ENCODE measurements around the gene SEH1L.

The SEH1L gene

GRCh38 chr18:12947285-12948049 lies at the start of gene SEH1L (continued):
- TF ChIP-seq ZBTB10 (tag by site-specific recombination; IDR thresholded peaks at IDR 0.05) (0 out of 2 replicates have a peak, but pooled peaks have one; percentile 24), ZNF433 (tag by site-specific recombination; IDR thresholded peaks at IDR 0.05; ENCODE audit: low read depth) (no peak), ZNF221 (tag by site-specific recombination; IDR thresholded peaks at IDR 0.05; ENCODE audit: borderline replicate concordance) (no peak), ZNF146 (tag by site-specific recombination; IDR thresholded peaks at IDR 0.05) (no peak), ZNF830 (tag by site-specific recombination; IDR thresholded peaks at IDR 0.05; ENCODE audit: low read depth) (no peak), INSM2 (tag by site-specific recombination; IDR thresholded peaks at IDR 0.05) (no peak), ZNF76 (tag by site-specific recombination; IDR thresholded peaks at IDR 0.05; ENCODE audit: borderline replicate concordance, low read depth) (peak; percentile 54; the same call in 1 of the 2 replicates), ZNF214 (tag by site-specific recombination; IDR thresholded peaks at IDR 0.05; ENCODE audit: borderline replicate concordance) (no peak), ZNF37A (tag by site-specific recombination; IDR thresholded peaks at IDR 0.05) (no peak), AEBP2 (tag by site-specific recombination; IDR thresholded peaks at IDR 0.05; ENCODE audit: borderline replicate concordance) (no peak), ZNF138 (tag by site-specific recombination; IDR thresholded peaks at IDR 0.05; ENCODE audit: borderline replicate concordance) (no peak), ZNF518A (tag by site-specific recombination; conservative IDR thresholded peaks at IDR 0.05; ENCODE audit: low read depth) (no peak), ZBTB20 (tag by site-specific recombination; IDR thresholded peaks at IDR 0.05) (peak; percentile 59; the same call in 1 of the 2 replicates)
- TF ChIP-seq, protein P1, sequence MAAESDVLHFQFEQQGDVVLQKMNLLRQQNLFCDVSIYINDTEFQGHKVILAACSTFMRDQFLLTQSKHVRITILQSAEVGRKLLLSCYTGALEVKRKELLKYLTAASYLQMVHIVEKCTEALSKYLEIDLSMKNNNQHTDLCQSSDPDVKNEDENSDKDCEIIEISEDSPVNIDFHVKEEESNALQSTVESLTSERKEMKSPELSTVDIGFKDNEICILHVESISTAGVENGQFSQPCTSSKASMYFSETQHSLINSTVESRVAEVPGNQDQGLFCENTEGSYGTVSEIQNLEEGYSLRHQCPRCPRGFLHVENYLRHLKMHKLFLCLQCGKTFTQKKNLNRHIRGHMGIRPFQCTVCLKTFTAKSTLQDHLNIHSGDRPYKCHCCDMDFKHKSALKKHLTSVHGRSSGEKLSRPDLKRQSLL (tag by site-specific recombination; IDR thresholded peaks at IDR 0.05) = no peak
- TF ChIP-seq, protein P2, sequence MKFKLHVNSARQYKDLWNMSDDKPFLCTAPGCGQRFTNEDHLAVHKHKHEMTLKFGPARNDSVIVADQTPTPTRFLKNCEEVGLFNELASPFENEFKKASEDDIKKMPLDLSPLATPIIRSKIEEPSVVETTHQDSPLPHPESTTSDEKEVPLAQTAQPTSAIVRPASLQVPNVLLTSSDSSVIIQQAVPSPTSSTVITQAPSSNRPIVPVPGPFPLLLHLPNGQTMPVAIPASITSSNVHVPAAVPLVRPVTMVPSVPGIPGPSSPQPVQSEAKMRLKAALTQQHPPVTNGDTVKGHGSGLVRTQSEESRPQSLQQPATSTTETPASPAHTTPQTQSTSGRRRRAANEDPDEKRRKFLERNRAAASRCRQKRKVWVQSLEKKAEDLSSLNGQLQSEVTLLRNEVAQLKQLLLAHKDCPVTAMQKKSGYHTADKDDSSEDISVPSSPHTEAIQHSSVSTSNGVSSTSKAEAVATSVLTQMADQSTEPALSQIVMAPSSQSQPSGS (tag by site-specific recombination; IDR thresholded peaks at IDR 0.05; ENCODE audit: low read depth) = no peak
- TF ChIP-seq, protein P3, sequence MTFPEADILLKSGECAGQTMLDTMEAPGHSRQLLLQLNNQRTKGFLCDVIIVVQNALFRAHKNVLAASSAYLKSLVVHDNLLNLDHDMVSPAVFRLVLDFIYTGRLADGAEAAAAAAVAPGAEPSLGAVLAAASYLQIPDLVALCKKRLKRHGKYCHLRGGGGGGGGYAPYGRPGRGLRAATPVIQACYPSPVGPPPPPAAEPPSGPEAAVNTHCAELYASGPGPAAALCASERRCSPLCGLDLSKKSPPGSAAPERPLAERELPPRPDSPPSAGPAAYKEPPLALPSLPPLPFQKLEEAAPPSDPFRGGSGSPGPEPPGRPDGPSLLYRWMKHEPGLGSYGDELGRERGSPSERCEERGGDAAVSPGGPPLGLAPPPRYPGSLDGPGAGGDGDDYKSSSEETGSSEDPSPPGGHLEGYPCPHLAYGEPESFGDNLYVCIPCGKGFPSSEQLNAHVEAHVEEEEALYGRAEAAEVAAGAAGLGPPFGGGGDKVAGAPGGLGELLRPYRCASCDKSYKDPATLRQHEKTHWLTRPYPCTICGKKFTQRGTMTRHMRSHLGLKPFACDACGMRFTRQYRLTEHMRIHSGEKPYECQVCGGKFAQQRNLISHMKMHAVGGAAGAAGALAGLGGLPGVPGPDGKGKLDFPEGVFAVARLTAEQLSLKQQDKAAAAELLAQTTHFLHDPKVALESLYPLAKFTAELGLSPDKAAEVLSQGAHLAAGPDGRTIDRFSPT (tag by site-specific recombination; IDR thresholded peaks at IDR 0.05) = no peak
- TF ChIP-seq, protein P4, sequence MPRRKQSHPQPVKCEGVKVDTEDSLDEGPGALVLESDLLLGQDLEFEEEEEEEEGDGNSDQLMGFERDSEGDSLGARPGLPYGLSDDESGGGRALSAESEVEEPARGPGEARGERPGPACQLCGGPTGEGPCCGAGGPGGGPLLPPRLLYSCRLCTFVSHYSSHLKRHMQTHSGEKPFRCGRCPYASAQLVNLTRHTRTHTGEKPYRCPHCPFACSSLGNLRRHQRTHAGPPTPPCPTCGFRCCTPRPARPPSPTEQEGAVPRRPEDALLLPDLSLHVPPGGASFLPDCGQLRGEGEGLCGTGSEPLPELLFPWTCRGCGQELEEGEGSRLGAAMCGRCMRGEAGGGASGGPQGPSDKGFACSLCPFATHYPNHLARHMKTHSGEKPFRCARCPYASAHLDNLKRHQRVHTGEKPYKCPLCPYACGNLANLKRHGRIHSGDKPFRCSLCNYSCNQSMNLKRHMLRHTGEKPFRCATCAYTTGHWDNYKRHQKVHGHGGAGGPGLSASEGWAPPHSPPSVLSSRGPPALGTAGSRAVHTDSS (tag by site-specific recombination; IDR thresholded peaks at IDR 0.05) = no peak
- TF ChIP-seq, protein P5, sequence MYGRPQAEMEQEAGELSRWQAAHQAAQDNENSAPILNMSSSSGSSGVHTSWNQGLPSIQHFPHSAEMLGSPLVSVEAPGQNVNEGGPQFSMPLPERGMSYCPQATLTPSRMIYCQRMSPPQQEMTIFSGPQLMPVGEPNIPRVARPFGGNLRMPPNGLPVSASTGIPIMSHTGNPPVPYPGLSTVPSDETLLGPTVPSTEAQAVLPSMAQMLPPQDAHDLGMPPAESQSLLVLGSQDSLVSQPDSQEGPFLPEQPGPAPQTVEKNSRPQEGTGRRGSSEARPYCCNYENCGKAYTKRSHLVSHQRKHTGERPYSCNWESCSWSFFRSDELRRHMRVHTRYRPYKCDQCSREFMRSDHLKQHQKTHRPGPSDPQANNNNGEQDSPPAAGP (tag by site-specific recombination; IDR thresholded peaks at IDR 0.05) = 0 out of 2 replicates have a peak, but pooled peaks have one; percentile 25

All from HEK293 (cell line).